Measurements from ENCODE around the gene AMMECR1. TPM values are rescaled to one million over a fixed set of nuclear protein-coding genes. Genes with fewer than 3 reads are reported as not detected.

AMMECR1 gene
- total and polyA plus RNA-seq, 2 experiments from 2014 or later: 16.9 to 32.5 TPM

GRCh38 chrX:110268395-110268794, 49.5 kb downstream of the AMMECR1 start:
- Histone ChIP-seq H3K36me3 (ENCODE audit: insufficient read depth) (no peaks in the 10 kb centered on the region), H3K27ac (ENCODE audit: low read depth) (no peak overlapping the region), H3F3A (replicated peaks; ENCODE audit: low read depth) (no peaks in the 10 kb centered on the region), H3K4me3 (no peak overlapping the region), H2AFZ (no peak overlapping the region), H3K79me2 (replicated peaks; ENCODE audit: insufficient read depth) (peaks cover 32% of the 10 kb centered on the region), H3K4me1 (ENCODE audit: insufficient read depth) (no peaks in the 10 kb centered on the region), H3K27me3 (ENCODE audit: insufficient read depth) (no peaks in the 10 kb centered on the region), H3K4me2 (no peak overlapping the region), H3K9me2 (ENCODE audit: insufficient read depth) (no peaks in the 10 kb centered on the region), H4K20me1 (replicated peaks; ENCODE audit: insufficient read depth) (no peaks in the 10 kb centered on the region; the same call in 1 of the 2 replicates)
- Mint-ChIP-seq H3K36me3 (ENCODE audit: low read depth) (no peaks in the 10 kb centered on the region; the same call in 2 of the 3 replicates), H3K27me3 (ENCODE audit: insufficient read depth, low read depth, poor library complexity) (no peaks in the 10 kb centered on the region), H3K27ac (peak overlapping the region; percentile 65; the same call in 1 of the 2 replicates), H3K4me3 (no peak overlapping the region), H3K9me3 (no peaks in the 10 kb centered on the region), H3K4me1 (peaks cover 16% of the 10 kb centered on the region)
- DNase-seq (ENCODE audit: low spot score) (no peak), ATAC-seq (no peak)
- TF ChIP-seq CTCF (conservative IDR thresholded peaks at IDR 0.05; ENCODE audit: low read depth in 2 of 2): no peak
- no peak for TF ChIP-seq EZH2 (IDR thresholded peaks at IDR 0.05; ENCODE audit: low read depth, unreplicated experiment)
- no peak for TF ChIP-seq ETS1 (IDR thresholded peaks at IDR 0.05)
- TF ChIP-seq STAT1 (IDR thresholded peaks at IDR 0.05; ENCODE audit: unreplicated experiment): no peak
- no peak for TF ChIP-seq ZNF114 (CRISPR knock-in tag; IDR thresholded peaks at IDR 0.05)
- TF ChIP-seq JUNB (IDR thresholded peaks at IDR 0.05; ENCODE audit: unreplicated experiment): no peak
- TF ChIP-seq EZH2phosphoT487 (IDR thresholded peaks at IDR 0.05; ENCODE audit: unreplicated experiment): no peak
- no peak for TF ChIP-seq POLR2AphosphoS5 (IDR thresholded peaks at IDR 0.05; ENCODE audit: low read depth)
- no peak for TF ChIP-seq ZNF331 (CRISPR knock-in tag; IDR thresholded peaks at IDR 0.05; ENCODE audit: low read depth)
- no peak for TF ChIP-seq NANOG (IDR thresholded peaks at IDR 0.05; ENCODE audit: borderline replicate concordance)
- TF ChIP-seq REST (IDR thresholded peaks at IDR 0.05; ENCODE audit: unreplicated experiment): no peak

All from GM23338 (cell line).